HUDEP-2 (cell line): ENCODE measurements around the gene CASP9.
"Not testable (repeated sequence)": the region's sequence is repeated elsewhere in the genome, so short reads cannot be mapped to it uniquely, and the experiment has no call there.

Experiments used
- DNase-seq, 76 experiments: peaks; one replicate each; lab custom pipeline; 2025; ENCODE audit not compliant: unreplicated experiment in 76 of 76; lab: John Stamatoyannopoulos, UW

CASP9 gene

GRCh38 chr1:15504436-15504835, 19.6 kb downstream of the CASP9 start:
- no peak for DNase-seq

- peak in 62 of 76 experiments; percentile 1 to 70 (median 35) for DNase-seq
Measured at GRCh38 chr1:15501208-15502032, 22.6 kb downstream of the CASP9 start.

GRCh38 chr1:15500184-15501178, 23.5 kb downstream of the CASP9 start:
- DNase-seq = no peak

GRCh38 chr1:15493869-15494390, 30.1 kb downstream of the CASP9 start:
- DNase-seq = no peak

GRCh38 chr1:15492596-15492995, 31.4 kb downstream of the CASP9 start:
- no peak for DNase-seq

- not testable (repeated sequence) for DNase-seq
Measured at GRCh38 chr1:15491010-15491409, 33.0 kb downstream of the CASP9 start.

- DNase-seq = no peak
Measured at GRCh38 chr1:15489052-15489736, 34.8 kb downstream of the CASP9 start.

- no peak for DNase-seq
Measured at GRCh38 chr1:15488371-15488770, 35.6 kb downstream of the CASP9 start.

- DNase-seq = not testable (repeated sequence)
Measured at GRCh38 chr1:15486844-15487610, 37.0 kb downstream of the CASP9 start.

GRCh38 chr1:15485636-15486035, 38.4 kb downstream of the CASP9 start:
- DNase-seq = no peak

- not testable (repeated sequence) for DNase-seq
Measured at GRCh38 chr1:15484443-15484842, 39.6 kb downstream of the CASP9 start.

- no peak for DNase-seq
Measured at GRCh38 chr1:15483971-15484370, 40.0 kb downstream of the CASP9 start.

GRCh38 chr1:15482983-15483543, 41.0 kb downstream of the CASP9 start:
- DNase-seq = not testable (repeated sequence)

GRCh38 chr1:15482455-15482854, 41.6 kb downstream of the CASP9 start:
- not testable (repeated sequence) for DNase-seq

GRCh38 chr1:15479654-15480347, 44.2 kb downstream of the CASP9 start:
- no peak for DNase-seq

GRCh38 chr1:15477646-15478212, 46.3 kb downstream of the CASP9 start:
- DNase-seq = no peak

- no peak for DNase-seq
Measured at GRCh38 chr1:15476927-15477326, 47.1 kb downstream of the CASP9 start.

- DNase-seq = no peak
Measured at GRCh38 chr1:15475752-15476314, 48.2 kb downstream of the CASP9 start, which contains the start of gene CELA2B. Gene CELA2B, plus strand, starts transcription at chr1:15476104. Its CDS starts 22 bp downstream, at chr1:15476126.
